GM19397 (cell line): ENCODE results near the gene FARSB.

Experiments
- ATAC-seq: cut with Tn5 transposase; IDR thresholded peaks from one replicate; pipeline ENCODE4 v1.9.1; 2021; ENCODE audit warnings: mild to moderate bottlenecking, moderate library complexity; ENCODE audit not compliant: unreplicated experiment

Gene FARSB

DNA sequence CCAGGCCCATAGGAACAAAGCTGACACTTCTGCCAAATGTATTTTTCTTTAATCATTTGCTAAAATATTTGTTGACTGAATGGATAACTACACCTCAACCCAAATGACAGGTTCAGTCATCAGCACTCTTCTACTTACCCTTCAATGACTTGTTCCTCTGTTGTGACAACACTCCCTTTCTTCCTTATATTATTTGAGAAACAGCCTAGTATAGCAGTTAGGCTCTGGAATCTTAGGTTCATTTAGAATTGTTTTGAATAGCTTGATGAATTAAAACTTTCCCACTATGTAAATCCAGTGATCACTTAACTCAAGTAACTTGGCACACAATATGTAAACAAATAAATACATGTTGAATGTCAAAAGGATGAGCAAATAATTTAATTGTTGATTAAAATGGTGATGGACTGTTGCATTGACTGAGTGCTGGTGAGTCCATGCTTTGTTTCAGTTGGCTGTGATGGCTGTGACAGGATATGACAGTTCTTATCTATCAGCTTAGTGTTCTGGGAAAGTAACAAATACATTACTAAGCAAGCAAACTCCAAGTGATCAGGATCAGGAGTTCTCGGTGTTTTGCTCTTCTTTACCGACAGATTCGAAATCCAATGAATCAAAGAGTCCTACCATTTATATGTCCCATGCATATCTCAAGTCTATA is 12.7 kb upstream of the FARSB start:
- no peak for ATAC-seq

DNA sequence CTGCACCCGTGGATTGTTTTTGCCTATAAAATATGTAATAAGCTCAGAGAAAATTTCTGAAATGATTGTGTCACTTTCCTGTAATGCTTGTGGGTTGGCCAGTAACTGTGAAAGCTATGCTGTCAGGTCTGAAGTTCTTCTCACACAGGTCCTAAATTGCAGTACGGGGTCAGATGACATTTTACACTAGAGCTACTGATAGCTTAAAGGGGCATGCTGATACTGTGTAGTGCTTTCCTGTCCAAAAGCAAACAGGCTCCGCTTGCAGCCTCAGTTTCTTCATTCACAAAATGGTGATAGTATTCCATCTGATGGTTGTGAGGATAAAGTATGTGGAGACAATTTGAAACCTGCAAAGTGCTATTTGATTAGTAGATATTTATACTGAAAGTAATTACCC is 7.6 kb upstream of the FARSB start:
- ATAC-seq = no peak

DNA sequence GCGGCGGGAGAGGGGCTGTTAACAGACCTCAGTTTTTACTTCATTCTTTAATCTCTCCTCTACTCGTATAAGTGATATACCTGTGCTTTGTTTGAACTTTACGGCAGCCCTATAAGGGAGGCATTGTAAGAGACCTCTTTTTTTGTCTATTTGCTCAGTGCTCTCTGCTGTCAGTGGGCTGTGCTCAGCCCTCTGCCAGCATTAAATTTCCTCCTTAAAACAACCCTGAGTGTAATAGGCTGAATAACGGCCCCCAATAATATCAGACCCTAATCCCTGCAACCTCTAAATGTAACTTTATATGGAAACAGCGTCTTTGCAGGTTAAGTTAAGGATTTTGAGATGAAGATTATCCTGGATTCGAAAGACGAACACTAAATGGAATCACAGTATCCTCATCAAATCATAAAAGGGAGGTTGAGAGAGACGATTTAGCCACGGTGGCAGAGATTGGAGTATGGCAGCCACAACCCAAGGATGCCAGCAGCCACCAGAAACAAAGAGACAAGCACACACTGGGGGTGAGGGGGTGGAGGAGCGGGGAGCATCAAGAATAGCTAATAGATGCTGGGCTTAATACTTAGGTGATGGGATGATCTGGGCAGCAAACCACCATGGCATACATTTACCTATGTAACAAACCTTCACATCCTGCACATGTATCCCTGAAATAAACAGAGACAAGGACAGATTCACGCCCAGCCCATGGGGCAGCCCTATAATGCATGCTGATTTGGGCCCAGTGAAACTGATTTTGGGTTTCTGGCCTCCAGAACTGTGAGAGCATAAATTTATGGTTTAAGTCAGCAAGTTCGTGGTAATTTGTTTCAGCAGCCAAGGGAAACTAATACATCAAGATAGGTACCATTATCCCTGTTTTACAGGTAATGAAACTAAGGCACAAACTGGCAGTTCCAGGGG is 894 bp upstream of the FARSB start:
- ATAC-seq = peak; percentile 20

DNA sequence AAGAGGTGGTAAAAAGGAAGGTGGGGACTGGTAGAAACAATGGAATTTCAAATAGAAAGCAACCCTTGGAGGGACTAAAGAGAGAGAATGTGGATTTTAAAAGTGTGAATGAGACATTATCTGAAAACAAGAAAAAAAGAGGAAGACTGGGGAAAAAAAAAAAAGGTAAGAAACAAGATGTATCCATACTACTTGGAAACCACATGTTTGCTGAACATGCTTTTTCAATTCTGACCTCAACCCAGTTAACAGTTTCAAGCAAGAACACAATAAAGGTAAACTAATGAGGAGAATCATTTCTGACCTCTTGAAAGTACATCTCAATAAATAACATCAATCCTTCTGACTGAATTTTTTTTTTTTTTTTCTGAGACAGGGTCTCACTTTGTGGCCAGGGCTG is 2.6 kb downstream of the FARSB start:
- ATAC-seq = no peak

- ATAC-seq = no peak
Observed at GRCh38 chr2:222652491-222653255, 3.2 kb downstream of the FARSB start.

GRCh38 chr2:222651718-222652418 is 4.0 kb downstream of the FARSB start:
- no peak for ATAC-seq

- no peak for ATAC-seq
Observed at GRCh38 chr2:222649801-222650200, 6.1 kb downstream of the FARSB start.

GRCh38 chr2:222646008-222646407 is 9.9 kb downstream of the FARSB start:
- no peak for ATAC-seq

DNA sequence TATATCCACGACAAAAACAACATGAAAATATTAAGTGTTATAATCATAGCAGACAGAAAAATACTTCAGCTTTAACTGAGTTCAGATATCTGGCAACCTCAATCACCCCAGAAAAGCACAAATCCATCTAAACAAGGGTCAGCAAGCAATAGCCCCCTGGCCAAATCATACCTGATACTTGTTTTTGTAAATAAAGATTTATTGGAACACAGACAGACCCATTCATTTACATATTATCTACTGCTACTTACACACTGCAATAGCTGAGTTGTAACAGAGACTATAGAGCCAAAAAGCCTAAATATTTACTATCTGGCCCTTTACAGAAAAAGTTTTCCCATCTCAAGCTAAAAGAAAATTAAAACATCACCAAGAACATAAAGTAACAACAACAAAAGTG is 12.8 kb downstream of the FARSB start:
- ATAC-seq = no peak

DNA sequence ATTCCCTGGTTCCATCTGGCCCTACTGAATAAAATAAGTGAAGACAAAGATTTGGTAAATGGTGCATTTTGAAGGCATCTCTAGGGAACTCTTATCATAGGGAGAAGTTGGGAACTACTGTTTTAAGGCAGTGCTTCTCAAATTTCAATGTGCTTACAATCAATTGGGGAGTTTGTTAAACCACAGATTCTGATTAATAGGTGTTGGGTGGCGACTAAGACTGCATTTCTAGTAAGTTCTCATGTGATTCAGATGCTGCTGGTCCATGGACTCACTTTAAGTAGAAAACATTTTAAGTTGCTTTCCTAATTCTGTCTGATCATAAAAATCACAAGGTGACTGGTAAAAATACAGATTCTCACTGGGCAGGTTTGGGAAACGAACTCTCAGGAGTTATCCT is 14.6 kb downstream of the FARSB start:
- no peak for ATAC-seq

GRCh38 chr2:222637067-222637466 is 18.8 kb downstream of the FARSB start:
- no peak for ATAC-seq

GRCh38 chr2:222635295-222635694 is 20.6 kb downstream of the FARSB start:
- ATAC-seq = no peak

- no peak for ATAC-seq
Observed at GRCh38 chr2:222627764-222628163, 28.1 kb downstream of the FARSB start.

DNA sequence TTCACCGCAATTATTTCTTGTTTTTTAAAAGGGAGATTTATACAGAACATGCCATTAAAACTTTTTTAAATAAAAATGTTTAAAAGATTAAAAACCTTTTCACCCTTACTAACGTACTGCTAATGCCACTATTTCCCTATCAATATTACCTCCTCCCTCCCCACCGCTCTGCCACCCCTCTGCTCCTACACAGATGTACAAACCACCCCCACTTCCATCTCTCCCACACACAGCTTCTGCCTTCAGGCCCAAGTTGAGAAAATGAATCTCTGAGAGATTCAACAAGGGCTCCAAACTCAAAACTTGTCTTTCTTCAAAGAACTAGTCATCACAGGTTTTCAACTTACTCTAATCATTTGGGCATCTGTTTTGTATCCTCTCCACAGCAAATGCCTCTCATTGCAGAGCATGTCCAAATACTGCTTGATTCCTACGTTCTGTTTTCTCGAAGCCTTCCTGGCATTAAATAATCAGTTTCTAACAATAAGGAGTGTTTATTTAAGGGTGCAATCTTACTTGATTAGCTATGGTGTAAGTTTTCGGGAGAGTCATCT is 32.1 kb downstream of the FARSB start:
- no peak for ATAC-seq

GRCh38 chr2:222622910-222623309 is 33.0 kb downstream of the FARSB start:
- ATAC-seq = no peak

DNA sequence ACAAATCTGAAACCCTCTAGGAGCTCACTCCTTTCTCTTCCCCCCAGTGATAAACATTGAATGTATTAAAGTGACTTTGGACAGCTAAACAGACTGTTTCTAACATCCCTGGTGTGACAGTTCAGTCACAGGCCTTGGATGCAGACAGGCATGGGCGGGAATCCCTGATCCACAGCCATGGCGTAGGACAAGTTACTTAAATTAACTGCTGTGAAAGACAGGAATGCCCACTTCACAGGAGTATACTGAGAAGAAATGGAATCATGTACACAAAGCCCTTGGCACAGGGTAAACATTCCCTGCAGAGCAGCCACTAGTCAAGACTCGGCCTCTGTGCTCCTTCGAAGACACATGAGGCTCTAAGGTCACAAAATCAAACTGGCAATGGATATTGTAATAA is 34.0 kb downstream of the FARSB start:
- no peak for ATAC-seq

DNA sequence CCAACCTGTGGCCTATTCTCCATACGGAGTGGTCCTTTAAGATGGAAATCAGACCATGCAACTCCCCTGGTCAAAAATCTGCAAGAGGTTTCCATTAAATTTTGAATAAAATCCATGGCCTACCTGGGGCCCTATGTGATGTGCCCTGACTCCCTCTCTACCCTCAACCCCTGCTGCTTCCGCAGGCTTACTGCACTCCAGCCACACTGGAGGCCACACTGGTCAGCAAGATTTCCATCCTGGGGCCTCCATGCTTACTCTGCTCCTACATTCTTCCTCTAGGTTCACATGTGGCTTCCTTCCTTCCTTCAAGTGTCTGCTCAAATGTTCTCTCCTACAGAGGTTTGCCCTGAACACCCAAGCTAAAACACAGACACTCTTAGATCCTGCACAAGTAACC is 40.6 kb downstream of the FARSB start:
- no peak for ATAC-seq

DNA sequence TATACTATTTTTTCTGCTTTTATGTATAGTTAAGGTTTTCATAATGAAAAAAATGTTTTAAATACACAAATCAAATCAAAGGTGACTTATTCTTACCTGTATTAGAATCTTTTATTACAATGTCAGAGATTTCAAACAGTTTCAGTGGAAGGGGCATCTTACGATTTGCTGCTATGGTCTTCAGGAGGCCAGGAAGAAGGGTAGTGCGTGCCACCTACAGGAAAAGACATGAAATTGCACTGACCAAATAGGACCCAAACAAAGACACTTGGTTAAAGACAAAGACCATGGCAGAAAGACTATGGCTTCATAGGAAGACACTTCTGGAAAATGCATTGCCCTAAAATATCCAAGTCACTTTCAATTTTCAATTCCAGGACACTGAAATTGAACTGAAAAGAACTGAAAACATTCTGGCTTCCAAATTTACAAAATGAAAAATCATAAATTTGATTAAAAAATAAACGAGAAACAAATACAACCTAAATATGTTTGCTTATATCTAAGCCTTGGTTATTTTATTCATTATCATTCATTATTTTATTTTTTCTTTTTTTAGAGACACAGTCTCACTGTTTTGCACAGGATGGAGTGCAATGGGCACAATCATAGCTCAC is 42.1 kb downstream of the FARSB start:
- ATAC-seq = no peak

DNA sequence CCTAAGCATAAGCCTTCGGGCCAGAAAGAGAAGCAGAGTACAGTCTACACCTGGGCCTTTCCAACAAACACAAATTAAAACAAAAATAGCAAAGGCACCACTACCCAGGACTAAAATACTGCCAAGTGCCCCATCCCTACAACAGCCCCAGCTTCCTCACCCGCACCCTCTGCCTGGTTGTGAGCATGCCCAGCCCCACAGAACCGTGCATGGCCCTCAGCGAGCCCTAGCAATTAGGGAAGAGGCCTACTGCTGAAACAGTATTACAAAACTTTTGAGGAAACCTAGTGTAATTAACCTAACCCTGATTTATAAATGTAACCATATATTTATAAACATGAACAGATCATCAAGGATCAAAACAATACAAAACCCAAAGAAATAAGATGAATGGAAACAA is 44.2 kb downstream of the FARSB start:
- ATAC-seq = no peak

GRCh38 chr2:222610746-222611145 is 45.1 kb downstream of the FARSB start:
- ATAC-seq = no peak
